Measurements from ENCODE around the gene MRPL23. TPM values are rescaled to one million over a fixed set of nuclear protein-coding genes. Genes with fewer than 3 reads are reported as not detected.
A peak's percentile ranks its signal among the peaks of the same experiment; 100 is the strongest.

The MRPL23 gene
- total and polyA plus RNA-seq, 2 donors (not counting 3 experiments of a cell fraction or from before 2014, with no cell fraction given), result 72.7 to 222 TPM

DNA sequence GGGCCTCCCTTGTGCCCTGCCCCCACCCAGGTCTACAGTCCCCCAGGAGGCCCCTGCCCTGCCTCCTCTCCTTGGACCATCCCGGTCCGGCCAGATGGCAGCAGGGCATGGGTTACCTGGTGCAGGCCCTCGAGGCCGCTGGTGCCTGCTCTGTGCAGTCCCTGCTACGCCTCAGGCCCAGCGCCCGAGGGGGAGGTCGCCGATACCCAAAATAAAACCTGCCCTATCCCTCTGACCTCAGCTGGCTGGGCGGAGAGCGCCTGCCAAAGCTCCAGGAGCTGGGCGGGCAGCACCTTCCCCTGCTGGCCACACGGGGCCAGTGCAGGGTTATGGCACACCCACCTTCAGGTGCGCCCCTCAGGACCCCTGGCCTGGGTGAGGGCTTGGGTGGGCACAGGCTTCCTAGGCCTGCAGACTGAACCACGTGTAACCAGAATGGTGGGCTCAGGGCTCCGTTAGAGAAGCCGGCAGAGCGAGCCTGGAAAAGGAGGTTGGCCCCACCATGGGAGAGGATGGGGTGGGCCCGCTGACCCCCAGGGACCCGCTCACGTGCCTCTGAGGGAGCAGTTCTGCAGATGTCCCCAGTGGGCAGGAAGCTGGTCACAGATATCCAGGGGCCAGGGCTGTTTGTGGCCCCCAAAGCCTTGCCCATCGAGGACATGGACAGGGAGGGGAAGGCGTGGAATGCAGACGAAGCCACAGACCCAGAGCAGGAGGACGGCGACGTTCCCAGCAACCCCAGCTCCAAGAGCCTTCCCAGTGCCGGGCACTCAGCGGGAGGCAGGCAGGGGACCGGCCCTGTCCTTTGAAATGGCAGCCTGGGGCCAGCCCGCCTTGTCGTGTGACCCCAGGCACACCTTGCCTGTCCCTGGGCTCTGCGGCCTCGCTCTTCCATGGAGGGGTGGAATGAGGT lies 29.4 kb upstream of the MRPL23 start:
- Histone ChIP-seq H3K9me1 (replicated peaks; ENCODE audit: control insufficient read depth, extremely low read depth, insufficient read depth, low read length) (no peaks in the 10 kb centered on the region), H3K27ac (ENCODE audit: insufficient read depth, low read depth, low read length) (no peak overlapping the region), H2AFZ (ENCODE audit: low read depth, low read length) (no peak overlapping the region), H3K4me2 (ENCODE audit: insufficient read depth, low read length) (no peak overlapping the region), H3K27me3 (ENCODE audit: control insufficient read depth in 2 of 2, insufficient read depth in 2 of 2, low read length in 2 of 2) (no peaks in the 10 kb centered on the region), H3K9ac (replicated peaks; ENCODE audit: extremely low read depth, insufficient read depth, low read length) (no peak overlapping the region), H3K4me3 (replicated peaks in 1 of 3; ENCODE audit: insufficient read depth in 1 of 3, low read depth in 1 of 3, low read length in 3 of 3) (no peak overlapping the region), H3K79me2 (ENCODE audit: control insufficient read depth, insufficient read depth, low read length) (no peaks in the 10 kb centered on the region), H4K20me1 (replicated peaks; ENCODE audit: control insufficient read depth, extremely low read depth, insufficient read depth, low read length) (no peaks in the 10 kb centered on the region), H3K9me3 (replicated peaks; ENCODE audit: control insufficient read depth, insufficient read depth, low read length) (no peaks in the 10 kb centered on the region), H3K4me1 (ENCODE audit: control insufficient read depth, extremely low read depth, insufficient read depth, low read length) (no peaks in the 10 kb centered on the region), H3K36me3 (ENCODE audit: control insufficient read depth in 2 of 2, extremely low read depth in 1 of 2, insufficient read depth in 2 of 2, low read length in 2 of 2) (no peaks in the 10 kb centered on the region)
- intact Hi-C loops (cut with micrococcal nuclease) (no loop called here), dilution Hi-C loops (cut with MboI; ENCODE audit: extremely low pct_ligation_motif_present, low sequenced_read_pairs) (no loop called here)
- FAIRE-seq (no peak), DNase-seq (ENCODE audit: low read depth, low spot score) (no peak)
- TF ChIP-seq, protein P1, sequence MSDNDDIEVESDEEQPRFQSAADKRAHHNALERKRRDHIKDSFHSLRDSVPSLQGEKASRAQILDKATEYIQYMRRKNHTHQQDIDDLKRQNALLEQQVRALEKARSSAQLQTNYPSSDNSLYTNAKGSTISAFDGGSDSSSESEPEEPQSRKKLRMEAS (IDR thresholded peaks at IDR 0.05; ENCODE audit: insufficient read depth, insufficient read length), result no peak
- TF ChIP-seq GATA2 (IDR thresholded peaks at IDR 0.05; ENCODE audit: insufficient read depth, insufficient read length, low read depth, low read length), result no peak
- TF ChIP-seq, protein P2, sequence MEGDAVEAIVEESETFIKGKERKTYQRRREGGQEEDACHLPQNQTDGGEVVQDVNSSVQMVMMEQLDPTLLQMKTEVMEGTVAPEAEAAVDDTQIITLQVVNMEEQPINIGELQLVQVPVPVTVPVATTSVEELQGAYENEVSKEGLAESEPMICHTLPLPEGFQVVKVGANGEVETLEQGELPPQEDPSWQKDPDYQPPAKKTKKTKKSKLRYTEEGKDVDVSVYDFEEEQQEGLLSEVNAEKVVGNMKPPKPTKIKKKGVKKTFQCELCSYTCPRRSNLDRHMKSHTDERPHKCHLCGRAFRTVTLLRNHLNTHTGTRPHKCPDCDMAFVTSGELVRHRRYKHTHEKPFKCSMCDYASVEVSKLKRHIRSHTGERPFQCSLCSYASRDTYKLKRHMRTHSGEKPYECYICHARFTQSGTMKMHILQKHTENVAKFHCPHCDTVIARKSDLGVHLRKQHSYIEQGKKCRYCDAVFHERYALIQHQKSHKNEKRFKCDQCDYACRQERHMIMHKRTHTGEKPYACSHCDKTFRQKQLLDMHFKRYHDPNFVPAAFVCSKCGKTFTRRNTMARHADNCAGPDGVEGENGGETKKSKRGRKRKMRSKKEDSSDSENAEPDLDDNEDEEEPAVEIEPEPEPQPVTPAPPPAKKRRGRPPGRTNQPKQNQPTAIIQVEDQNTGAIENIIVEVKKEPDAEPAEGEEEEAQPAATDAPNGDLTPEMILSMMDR (IDR thresholded peaks at IDR 0.05; ENCODE audit: extremely low read depth in 1 of 2, insufficient read depth in 1 of 2, low read depth in 1 of 2, low read length in 2 of 2), result peak; percentile 17 to 42
- BruUV-seq (replicated peaks), result no TSS peak
- ChIA-PET POLR2A (no interaction called here), CTCF (interaction anchor here (0.9 to 2.1 kb wide), 2 partner anchors 26 to 36 kb away, joined by 4 to 10 read pairs; no protein-coding TSS in a partner anchor)
